Measurements from ENCODE around the gene IL1RL1.

The IL1RL1 gene

DNA sequence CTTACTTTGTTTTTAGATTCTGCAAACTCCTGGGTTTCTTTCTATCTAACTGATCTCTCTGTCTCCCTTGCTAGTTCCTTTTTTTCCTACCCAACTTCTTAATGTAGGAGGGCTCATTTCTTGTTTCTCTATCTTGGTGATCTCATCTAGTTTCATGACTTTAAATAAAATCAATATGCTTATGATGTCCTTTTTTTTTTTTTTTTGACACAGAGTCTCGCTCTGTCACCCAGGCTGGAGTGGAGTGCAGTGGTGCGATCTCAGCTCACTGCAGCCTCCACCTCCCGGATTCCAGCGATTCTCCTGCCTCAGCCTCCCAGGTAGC is 42.2 kb upstream of the IL1RL1 start:
- no peak for DNase-seq (ENCODE audit: low spot score)
- Histone ChIP-seq H3K4me3 (no peak overlapping the region), H3K27ac (no peak overlapping the region)
- TF ChIP-seq, protein P1, sequence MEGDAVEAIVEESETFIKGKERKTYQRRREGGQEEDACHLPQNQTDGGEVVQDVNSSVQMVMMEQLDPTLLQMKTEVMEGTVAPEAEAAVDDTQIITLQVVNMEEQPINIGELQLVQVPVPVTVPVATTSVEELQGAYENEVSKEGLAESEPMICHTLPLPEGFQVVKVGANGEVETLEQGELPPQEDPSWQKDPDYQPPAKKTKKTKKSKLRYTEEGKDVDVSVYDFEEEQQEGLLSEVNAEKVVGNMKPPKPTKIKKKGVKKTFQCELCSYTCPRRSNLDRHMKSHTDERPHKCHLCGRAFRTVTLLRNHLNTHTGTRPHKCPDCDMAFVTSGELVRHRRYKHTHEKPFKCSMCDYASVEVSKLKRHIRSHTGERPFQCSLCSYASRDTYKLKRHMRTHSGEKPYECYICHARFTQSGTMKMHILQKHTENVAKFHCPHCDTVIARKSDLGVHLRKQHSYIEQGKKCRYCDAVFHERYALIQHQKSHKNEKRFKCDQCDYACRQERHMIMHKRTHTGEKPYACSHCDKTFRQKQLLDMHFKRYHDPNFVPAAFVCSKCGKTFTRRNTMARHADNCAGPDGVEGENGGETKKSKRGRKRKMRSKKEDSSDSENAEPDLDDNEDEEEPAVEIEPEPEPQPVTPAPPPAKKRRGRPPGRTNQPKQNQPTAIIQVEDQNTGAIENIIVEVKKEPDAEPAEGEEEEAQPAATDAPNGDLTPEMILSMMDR (IDR thresholded peaks at IDR 0.05), result no peak

DNA sequence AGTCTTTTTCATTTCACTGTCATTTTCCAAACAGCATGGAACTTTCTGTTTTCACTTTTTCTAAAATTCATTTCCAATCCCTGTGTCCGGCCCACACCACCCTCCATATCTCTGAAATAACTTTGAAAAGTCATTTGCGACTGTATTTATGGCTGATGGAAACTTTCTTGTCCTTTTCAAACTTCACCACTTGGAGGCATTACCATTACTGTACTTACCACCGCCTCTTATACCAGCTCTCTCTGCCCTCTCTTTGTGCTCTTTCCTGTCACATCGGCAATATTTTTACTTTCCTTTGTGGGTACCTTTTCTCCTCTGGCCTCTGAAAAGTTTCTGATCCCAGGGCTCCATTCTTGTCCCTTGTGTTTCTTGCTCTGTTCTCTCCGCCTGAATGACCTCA is 39.5 kb upstream of the IL1RL1 start:
- TF ChIP-seq, protein P1 (IDR thresholded peaks at IDR 0.05), result no peak
- Histone ChIP-seq H3K27ac (no peak overlapping the region), H3K4me3 (no peak overlapping the region)
- DNase-seq (ENCODE audit: low spot score), result no peak

DNA sequence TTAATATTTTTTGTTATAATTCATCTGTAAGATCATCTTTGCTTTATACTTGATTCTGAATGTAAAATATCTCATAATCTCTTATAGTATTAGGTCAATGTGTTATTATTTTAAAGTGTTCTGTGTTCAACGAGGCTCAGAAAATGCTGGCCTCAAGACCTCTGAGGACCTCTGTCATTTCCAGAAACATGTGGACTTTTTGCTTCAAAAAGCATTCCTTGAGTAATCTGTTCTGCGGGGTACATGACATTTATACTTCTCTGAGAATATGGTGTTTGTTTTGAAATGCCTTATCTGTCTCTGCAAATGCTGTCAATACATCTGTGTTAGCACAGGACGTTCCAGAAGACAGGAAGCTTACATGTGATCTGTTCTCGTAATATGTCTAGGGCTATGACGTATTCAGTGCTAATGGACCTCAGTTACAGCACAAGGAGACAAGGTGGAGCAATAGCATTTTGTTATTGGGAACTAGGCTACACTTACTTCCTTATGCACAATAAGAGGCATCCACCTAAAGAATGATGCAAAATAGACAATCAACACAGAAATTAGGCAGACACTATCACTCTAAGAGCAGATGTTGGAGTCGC is 37.6 kb upstream of the IL1RL1 start:
- Histone ChIP-seq H3K4me3 (no peak overlapping the region), H3K27ac (no peak overlapping the region)
- DNase-seq (ENCODE audit: low spot score), result no peak
- TF ChIP-seq, protein P1 (IDR thresholded peaks at IDR 0.05), result no peak

DNA sequence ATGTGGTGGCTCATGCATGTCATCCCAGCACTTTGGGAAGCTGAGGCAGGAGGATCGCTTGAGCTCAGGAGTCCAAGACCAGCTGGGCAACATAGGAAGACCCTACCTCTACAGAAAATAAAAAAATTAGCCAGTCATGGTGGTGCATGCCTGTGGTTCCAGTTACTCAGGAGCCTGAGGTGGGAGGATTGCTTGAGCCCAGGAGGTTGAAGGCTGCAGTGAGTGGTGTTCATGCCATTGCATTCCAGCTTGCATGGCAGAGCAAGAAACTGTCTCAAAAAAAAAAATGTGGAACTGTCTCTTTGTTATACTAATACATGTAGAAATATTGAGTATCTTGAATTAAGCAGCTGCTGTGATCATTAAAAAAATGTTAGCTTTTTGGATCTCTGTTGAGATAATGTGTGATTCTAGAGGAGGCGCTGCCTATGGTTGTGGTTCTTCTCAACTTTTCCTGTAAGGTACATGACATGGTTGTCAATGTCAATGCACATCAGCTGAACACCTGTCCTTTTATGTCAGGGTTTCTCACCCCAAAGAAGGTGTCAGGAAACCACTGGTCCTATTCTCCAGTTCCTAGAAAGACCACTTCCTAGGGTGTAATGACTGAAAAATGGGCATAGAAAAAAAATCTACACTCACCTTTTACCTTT is 34.7 kb upstream of the IL1RL1 start:
- Histone ChIP-seq H3K4me3 (no peak overlapping the region), H3K27ac (no peak overlapping the region)
- no peak for DNase-seq (ENCODE audit: low spot score)
- TF ChIP-seq, protein P1 (IDR thresholded peaks at IDR 0.05), result no peak

DNA sequence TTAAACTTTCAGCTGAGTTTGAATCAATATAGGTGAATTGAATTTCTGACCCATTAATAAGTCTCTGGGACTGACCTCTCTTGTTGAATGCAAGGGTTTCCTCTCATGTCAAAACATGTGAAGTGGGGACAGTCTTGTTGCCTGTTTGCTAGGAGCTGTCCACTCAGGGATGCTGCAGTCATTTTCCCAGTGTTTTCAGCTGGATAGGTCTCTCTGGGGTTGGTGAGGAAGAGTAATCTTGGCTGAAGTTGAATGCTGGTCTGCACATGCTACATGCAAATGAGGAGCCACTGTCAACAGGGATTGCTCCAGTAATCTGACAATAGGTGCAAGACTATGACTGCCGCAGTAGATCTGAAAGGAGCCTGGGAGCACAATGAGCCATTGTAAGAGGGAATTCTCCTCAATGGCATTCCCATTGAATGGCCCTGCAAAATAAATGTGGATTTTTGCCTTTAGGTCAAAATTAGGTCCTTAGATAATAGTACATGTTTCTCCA is 34.1 kb upstream of the IL1RL1 start:
- H3K27ac ChIP-seq, result no peak overlapping the region
- TF ChIP-seq, protein P1 (IDR thresholded peaks at IDR 0.05), result no peak
- no peak overlapping the region for H3K4me3 ChIP-seq
- DNase-seq (ENCODE audit: low spot score), result no peak

DNA sequence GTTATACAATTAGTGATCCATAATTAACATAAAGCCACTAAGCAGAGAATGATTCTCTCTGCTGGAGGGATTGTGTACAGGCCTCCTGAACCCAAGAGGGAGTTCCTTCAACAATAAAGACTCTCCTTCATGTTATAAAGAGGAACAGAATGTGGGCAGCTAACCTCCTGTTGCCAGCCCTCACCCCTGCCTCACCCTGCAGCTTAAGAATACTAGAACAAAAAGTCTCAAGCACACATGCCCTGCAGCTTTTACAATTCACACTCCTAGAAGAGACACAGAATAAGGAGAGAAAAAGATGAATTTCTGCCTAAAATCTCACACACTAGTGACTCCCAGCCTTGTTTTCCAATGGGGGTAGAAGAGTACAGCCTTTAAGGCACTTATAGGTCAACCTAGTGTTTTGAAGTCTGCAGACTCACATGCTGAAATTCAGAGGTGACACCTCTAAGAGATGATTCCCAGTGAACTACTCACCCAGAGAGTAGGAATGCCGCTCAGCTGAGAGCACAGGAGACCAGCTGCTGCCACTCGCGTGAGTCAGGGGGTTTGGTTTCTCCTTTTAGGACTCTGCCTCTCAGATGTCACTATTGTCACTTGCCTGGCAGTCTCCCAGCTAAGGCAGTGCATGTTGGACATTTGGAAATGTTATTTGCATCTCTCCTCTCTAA is 32.5 kb upstream of the IL1RL1 start:
- Histone ChIP-seq H3K4me3 (no peak overlapping the region), H3K27ac (no peak overlapping the region)
- TF ChIP-seq, protein P1 (IDR thresholded peaks at IDR 0.05), result no peak
- DNase-seq (ENCODE audit: low spot score), result no peak

DNA sequence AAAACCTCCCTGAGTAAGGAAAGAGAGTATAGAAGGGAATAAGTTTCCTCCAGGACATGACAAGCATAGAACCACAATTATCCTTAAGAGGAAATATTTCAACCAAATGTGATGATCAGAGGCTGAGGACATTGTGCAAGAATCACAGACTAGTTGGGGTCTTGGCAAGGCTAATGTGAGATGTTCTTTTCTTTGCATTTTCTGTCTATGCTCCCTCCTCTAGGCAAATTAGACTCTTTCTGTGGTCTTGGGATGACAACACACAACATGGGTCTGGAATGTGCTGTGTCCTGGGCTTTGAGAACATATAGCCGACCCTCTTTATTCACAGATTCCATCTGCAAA is 32.0 kb upstream of the IL1RL1 start:
- H3K4me3 ChIP-seq, result no peak overlapping the region
- H3K27ac ChIP-seq, result no peak overlapping the region
- DNase-seq (ENCODE audit: low spot score), result no peak
- TF ChIP-seq, protein P1 (IDR thresholded peaks at IDR 0.05), result no peak

Data from coronary artery (tissue), 2 donors.